ENCODE measurements around the gene CTBP1.

DNA sequence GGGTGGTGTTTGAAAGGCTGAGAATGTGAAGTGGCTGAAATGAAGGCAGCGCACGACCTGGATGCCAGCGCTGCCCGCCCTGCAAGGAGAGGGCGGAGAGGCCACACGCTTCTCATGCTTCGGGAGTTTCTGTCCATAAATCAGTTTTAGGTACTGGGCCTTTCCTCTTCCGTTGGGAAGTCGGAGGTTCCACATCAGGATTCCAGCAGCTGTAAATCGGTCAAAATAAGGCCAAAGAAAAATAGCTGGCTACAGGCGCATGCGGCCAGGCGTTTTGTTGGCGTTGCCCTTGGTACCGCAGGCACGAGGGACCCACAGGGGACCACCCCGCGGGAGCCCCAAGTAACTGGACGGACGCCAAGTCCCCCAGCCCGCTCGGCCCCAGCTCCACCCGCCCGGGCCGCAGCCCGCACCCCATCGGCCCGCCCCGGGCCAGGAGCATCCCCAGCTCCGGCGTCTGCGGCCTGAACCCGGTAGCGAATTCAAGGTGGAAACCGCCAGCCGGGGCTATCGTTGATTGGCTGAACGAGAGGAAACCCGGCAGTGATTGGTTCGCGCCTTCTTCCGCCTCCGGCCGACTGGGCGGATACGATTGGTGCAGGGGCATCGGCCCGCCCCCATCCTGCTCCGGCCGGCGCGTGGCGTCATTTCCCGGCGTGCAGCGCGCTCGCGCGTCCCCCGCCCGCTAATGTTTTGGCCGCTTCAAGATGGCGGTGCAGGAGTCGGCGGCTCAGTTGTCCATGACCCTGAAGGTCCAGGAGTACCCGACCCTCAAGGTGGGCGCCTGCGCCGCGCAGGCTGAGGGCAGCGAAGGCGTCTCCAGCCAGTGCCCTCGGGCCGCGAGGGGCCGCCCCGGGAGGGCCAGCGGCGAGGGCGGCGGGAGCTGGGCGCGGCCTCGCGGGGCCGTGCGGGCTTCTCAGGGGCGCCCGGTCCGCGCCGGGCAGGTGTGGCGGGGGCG, 40.6 kb upstream of the CTBP1 start, which contains the start of gene MAEA:
- TF ChIP-seq POLR2A (IDR thresholded peaks at IDR 0.05) (peak; percentile 7), POLR2AphosphoS5 (IDR thresholded peaks at IDR 0.05) (peak; percentile 62 to 88 (median 74))
- TF ChIP-seq, protein P1, sequence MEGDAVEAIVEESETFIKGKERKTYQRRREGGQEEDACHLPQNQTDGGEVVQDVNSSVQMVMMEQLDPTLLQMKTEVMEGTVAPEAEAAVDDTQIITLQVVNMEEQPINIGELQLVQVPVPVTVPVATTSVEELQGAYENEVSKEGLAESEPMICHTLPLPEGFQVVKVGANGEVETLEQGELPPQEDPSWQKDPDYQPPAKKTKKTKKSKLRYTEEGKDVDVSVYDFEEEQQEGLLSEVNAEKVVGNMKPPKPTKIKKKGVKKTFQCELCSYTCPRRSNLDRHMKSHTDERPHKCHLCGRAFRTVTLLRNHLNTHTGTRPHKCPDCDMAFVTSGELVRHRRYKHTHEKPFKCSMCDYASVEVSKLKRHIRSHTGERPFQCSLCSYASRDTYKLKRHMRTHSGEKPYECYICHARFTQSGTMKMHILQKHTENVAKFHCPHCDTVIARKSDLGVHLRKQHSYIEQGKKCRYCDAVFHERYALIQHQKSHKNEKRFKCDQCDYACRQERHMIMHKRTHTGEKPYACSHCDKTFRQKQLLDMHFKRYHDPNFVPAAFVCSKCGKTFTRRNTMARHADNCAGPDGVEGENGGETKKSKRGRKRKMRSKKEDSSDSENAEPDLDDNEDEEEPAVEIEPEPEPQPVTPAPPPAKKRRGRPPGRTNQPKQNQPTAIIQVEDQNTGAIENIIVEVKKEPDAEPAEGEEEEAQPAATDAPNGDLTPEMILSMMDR (IDR thresholded peaks at IDR 0.05), result no peak

Data from breast epithelium (tissue), 3 donors.